Left ventricle myocardium inferior (tissue), 1 donor: ENCODE measurements around the gene RNF145. TPM values are rescaled to one million over a fixed set of nuclear protein-coding genes. Genes with fewer than 3 reads are reported as not detected.
"Not testable (repeated sequence)": the region's sequence is repeated elsewhere in the genome, so short reads cannot be mapped to it uniquely, and the experiment has no call there.

Source experiments
- DNase-seq: peaks from one replicate; pipeline ENCODE4 v3.0.0-alpha.2; 2020
- H3K27ac ChIP-seq: fragments of 200-600 bp; replicated peaks from 2 replicates; pipeline ENCODE4 v1.8.0; 2021
- H3K27me3 ChIP-seq: fragments of 200-600 bp; 2 replicates; pipeline ENCODE4 v1.8.0; 2021; ENCODE audit warnings: low read depth
- H3K36me3 ChIP-seq: fragments of 200-600 bp; 2 replicates; pipeline ENCODE4 v1.8.0; 2021
- H3K4me1 ChIP-seq: fragments of 200-600 bp; 2 replicates; pipeline ENCODE4 v1.8.0; 2021
- H3K4me3 ChIP-seq: fragments of 200-600 bp; 2 replicates; pipeline ENCODE4 v1.8.0; 2021; ENCODE audit warnings: mild to moderate bottlenecking, moderate library complexity
- H3K9me3 ChIP-seq: fragments of 200-600 bp; replicated peaks from 2 replicates; pipeline ENCODE4 v1.8.0; 2021
- CTCF ChIP-seq: fragments of 200-600 bp; IDR thresholded peaks from 2 replicates; pipeline ENCODE4 v1.8.0; 2021; ENCODE audit warnings: antibody characterized with exemption, mild to moderate bottlenecking, borderline replicate concordance
- intact Hi-C: fragments of 100-400 bp; cut with micrococcal nuclease; formaldehyde crosslinking; loops from one replicate; pipeline ENCODE4 v1.11.0; 2022
- total RNA-seq: library from RNA; stranded (reverse); fragmentation: NEBNext Ultra II Directional; extraction: Animal tissue kit (Norgen Biotek cat#: 25700); gene quantifications from one replicate; pipeline ENCODE4 v1.2.1, GENCODE V29; 2021
- donor health status: DM: no; HTN: yes; CAD: no; lungs with severe emphysema.

Gene RNF145
- total RNA-seq, 1 donor from 2014 or later, result 18.0 TPM

DNA sequence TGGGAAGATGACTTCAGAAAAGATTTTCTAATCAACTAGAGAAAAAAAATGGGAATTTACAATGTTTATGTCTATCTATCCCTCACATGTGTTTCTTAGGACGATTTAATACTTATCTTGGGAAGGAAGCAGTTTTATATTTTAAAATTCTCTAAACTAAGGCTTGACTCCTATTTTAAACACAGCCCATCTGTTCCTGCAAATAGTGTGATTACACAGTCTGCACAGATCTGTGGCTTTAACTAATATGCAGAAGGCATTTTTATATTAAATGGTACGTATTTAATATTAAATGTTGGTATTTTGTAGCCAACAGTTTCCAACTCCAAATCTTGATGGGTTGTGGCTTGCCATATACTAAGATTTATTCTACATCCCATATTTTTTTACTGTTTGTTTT, 56.5 kb downstream of the RNF145 start:
- Histone ChIP-seq H3K4me1 (no peaks in the 10 kb centered on the region), H3K27me3 (no peaks in the 10 kb centered on the region), H3K27ac (no peak overlapping the region), H3K9me3 (no peaks in the 10 kb centered on the region), H3K4me3 (no peak overlapping the region), H3K36me3 (peaks cover 10% of the 10 kb centered on the region)
- intact Hi-C loops, result loop anchor here (10.0 kb wide), 1 partner anchor 112 kb away; the partner anchor contains the start of gene UBLCP1
- no peak for DNase-seq
- TF ChIP-seq CTCF, result no peak

- Histone ChIP-seq H3K9me3 (no peaks in the 10 kb centered on the region), H3K27me3 (no peaks in the 10 kb centered on the region), H3K27ac (no peak overlapping the region), H3K4me3 (no peak overlapping the region), H3K4me1 (no peaks in the 10 kb centered on the region), H3K36me3 (no peaks in the 10 kb centered on the region)
- DNase-seq, result no peak
- no peak for TF ChIP-seq CTCF
- intact Hi-C loops, result no loop called here
Observed at GRCh38 chr5:159149085-159149484, 60.3 kb downstream of the RNF145 start.

DNA sequence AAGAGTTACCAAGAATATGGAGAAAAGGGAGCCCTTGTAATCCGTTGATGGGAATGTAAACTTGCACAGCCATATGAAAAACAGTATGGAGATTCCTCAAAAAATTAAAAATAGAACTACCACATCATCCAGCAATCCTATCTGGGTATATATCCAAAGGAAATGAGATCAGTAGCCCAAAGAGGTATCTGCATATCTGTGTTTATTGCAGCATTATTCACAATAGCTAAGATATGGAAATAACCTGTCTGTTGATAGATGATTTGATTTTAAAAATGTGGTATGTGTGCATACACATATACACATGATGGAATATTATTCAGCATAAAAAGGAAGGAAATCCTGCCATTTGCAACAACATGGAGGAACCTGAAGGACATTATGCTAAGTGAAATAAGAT, 61.4 kb downstream of the RNF145 start:
- no peaks in the 10 kb centered on the region for H3K27me3 ChIP-seq
- no peaks in the 10 kb centered on the region for H3K9me3 ChIP-seq
- H3K27ac ChIP-seq, result no peak overlapping the region
- no peaks in the 10 kb centered on the region for H3K36me3 ChIP-seq
- no peak overlapping the region for H3K4me3 ChIP-seq
- no peaks in the 10 kb centered on the region for H3K4me1 ChIP-seq
- TF ChIP-seq CTCF, result no peak
- DNase-seq, result no peak
- intact Hi-C loops, result no loop called here

GRCh38 chr5:159146839-159147238, 62.5 kb downstream of the RNF145 start:
- H3K4me1 ChIP-seq, result no peaks in the 10 kb centered on the region
- no peaks in the 10 kb centered on the region for H3K9me3 ChIP-seq
- intact Hi-C loops, result no loop called here
- DNase-seq, result no peak
- no peaks in the 10 kb centered on the region for H3K36me3 ChIP-seq
- no peak for TF ChIP-seq CTCF
- no peak overlapping the region for H3K27ac ChIP-seq
- no peaks in the 10 kb centered on the region for H3K27me3 ChIP-seq
- no peak overlapping the region for H3K4me3 ChIP-seq

- H3K27me3 ChIP-seq, H3K9me3 ChIP-seq, H3K36me3 ChIP-seq, DNase-seq, intact Hi-C loops, H3K4me3 ChIP-seq, H3K4me1 ChIP-seq, H3K27ac ChIP-seq: not testable (repeated sequence)
Observed at GRCh38 chr5:159145160-159145559, 64.2 kb downstream of the RNF145 start.

DNA sequence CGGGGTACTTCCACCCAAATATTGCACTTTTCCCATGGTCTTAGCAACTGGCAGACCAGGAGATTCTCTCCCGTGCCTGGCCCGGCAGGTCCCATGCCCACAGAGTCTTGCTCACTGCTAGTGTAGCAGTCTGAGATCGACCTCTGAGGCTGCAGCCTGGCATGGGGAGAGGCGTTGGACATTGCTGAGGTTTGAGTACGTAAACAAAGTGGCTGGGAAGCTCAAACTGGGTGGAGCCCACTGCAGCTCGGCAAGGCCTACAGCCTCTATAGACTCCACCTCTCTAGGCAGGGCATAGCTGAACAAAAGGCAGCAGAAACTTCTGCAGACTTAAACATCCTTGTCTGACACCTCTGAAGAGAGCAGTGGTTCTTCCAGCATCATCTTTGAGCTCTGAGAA, 69.6 kb downstream of the RNF145 start:
- H3K36me3 ChIP-seq, result no peaks in the 10 kb centered on the region
- peaks cover 29% of the 10 kb centered on the region for H3K27me3 ChIP-seq
- no peak for DNase-seq
- intact Hi-C loops, result no loop called here
- no peak overlapping the region for H3K4me3 ChIP-seq
- TF ChIP-seq CTCF, result no peak
- no peaks in the 10 kb centered on the region for H3K4me1 ChIP-seq
- H3K9me3 ChIP-seq, result no peaks in the 10 kb centered on the region
- H3K27ac ChIP-seq, result no peak overlapping the region
